ENCODE data around the gene OSGEP.
A peak's percentile ranks its signal among the peaks of the same experiment; 100 is the strongest.

Gene OSGEP

DNA sequence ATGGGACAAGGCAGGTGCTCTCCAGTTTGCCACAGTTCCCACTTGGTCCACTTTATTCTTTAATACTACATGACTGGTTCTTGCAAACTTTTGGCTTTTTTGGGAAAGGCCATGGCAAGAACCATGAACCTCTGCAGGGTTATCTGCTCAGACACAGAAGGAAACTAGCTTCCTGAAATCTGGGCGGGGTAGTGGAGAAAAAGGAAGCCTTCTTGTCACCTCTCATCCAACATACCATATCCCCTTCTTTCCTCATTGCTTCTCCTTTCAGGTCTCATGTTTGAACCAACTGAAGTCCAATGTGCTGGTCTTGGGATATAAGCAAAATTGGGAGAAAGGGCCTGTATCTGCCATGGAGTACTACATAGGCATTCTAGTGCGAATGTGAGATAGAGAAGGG, 13.2 kb downstream of the OSGEP start:
- TF ChIP-seq POLR2A (IDR thresholded peaks at IDR 0.05; ENCODE audit: extremely low read depth, insufficient read length) = no peak
- no peak for TF ChIP-seq MAX (IDR thresholded peaks at IDR 0.05; ENCODE audit: low read depth, low read length)
- TF ChIP-seq, protein P1, sequence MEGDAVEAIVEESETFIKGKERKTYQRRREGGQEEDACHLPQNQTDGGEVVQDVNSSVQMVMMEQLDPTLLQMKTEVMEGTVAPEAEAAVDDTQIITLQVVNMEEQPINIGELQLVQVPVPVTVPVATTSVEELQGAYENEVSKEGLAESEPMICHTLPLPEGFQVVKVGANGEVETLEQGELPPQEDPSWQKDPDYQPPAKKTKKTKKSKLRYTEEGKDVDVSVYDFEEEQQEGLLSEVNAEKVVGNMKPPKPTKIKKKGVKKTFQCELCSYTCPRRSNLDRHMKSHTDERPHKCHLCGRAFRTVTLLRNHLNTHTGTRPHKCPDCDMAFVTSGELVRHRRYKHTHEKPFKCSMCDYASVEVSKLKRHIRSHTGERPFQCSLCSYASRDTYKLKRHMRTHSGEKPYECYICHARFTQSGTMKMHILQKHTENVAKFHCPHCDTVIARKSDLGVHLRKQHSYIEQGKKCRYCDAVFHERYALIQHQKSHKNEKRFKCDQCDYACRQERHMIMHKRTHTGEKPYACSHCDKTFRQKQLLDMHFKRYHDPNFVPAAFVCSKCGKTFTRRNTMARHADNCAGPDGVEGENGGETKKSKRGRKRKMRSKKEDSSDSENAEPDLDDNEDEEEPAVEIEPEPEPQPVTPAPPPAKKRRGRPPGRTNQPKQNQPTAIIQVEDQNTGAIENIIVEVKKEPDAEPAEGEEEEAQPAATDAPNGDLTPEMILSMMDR (IDR thresholded peaks at IDR 0.05; ENCODE audit: low read depth, low read length) = no peak
- TF ChIP-seq MYC (IDR thresholded peaks at IDR 0.05; ENCODE audit: low read depth, low read length) = no peak
- no peak overlapping the region for H3K4me3 ChIP-seq (ENCODE audit: low read depth, low read length)
- DNase-seq (ENCODE audit: low read depth) = no peak

DNA sequence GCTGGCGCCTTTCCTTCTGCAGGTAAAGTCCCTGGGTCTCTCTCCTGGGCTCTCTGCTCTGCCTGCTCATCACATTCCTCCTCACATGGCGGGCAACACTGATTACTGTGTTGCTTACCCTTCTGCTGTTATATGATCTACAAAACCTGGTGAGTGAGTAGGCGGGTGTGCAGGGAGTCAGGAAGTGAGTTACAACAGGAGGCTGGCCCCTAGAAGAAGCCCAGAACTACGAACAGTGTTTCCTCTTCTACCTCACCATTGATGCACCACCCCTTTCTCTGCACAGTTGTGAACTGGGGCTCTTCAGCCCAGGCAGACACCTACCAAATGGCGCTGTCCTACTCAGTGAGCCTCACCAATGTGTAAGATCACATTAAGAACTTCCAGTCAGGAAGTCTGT, 13.7 kb downstream of the OSGEP start:
- TF ChIP-seq MYC (IDR thresholded peaks at IDR 0.05; ENCODE audit: low read depth, low read length) (no peak), MAX (IDR thresholded peaks at IDR 0.05; ENCODE audit: low read depth, low read length) (no peak), POLR2A (IDR thresholded peaks at IDR 0.05; ENCODE audit: extremely low read depth, insufficient read length) (no peak)
- TF ChIP-seq, protein P1 (IDR thresholded peaks at IDR 0.05; ENCODE audit: low read depth, low read length) = no peak
- DNase-seq (ENCODE audit: low read depth) = peak; percentile 39
- H3K4me3 ChIP-seq (ENCODE audit: low read depth, low read length) = no peak overlapping the region

DNA sequence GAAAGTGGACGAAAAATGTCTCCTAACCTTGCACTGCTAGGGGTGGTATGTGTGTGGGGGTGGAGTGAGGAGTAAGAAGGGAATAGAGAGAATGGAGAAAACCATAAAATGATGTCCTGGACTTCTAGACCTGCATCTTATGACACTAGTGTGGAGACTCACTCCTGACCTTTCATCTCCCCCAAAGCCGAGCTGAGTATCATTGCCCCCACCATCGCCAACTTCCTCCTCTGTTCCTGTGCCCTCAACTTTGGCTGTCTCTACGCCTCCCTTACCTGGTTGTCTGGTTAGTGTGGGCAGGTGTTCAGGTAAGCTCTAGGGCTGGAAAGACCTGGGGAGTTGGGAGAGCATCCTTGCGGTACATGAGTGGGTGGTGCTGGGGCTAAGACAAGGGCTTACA, 14.1 kb downstream of the OSGEP start:
- DNase-seq (ENCODE audit: low read depth) = no peak
- H3K4me3 ChIP-seq (ENCODE audit: low read depth, low read length) = no peak overlapping the region
- no peak for TF ChIP-seq MAX (IDR thresholded peaks at IDR 0.05; ENCODE audit: low read depth, low read length)
- no peak for TF ChIP-seq POLR2A (IDR thresholded peaks at IDR 0.05; ENCODE audit: extremely low read depth, insufficient read length)
- no peak for TF ChIP-seq MYC (IDR thresholded peaks at IDR 0.05; ENCODE audit: low read depth, low read length)
- TF ChIP-seq, protein P1 (IDR thresholded peaks at IDR 0.05; ENCODE audit: low read depth, low read length) = no peak

DNA sequence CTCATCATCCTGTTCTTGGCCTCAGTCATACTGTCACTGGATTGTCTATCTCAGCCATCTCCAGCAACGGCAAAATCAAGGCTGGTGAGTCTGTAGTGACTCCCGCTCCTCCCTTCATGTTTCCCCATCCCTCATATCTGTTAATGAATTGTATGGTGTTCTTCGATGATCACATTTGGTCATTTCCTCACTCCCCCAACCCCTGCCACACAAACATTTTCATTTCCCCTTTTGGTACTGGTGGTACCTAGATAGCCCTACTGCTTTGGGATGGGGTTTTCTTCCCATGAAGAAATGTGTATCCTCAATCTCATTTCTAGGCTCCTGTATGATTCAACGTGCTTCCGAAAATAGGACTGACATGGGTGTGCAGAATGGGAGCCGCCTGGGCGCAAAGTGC, 15.9 kb downstream of the OSGEP start:
- peak; percentile 44 for DNase-seq (ENCODE audit: low read depth)
- no peak overlapping the region for H3K4me3 ChIP-seq (ENCODE audit: low read depth, low read length)
- TF ChIP-seq MAX (IDR thresholded peaks at IDR 0.05; ENCODE audit: low read depth, low read length) = no peak
- TF ChIP-seq, protein P1 (IDR thresholded peaks at IDR 0.05; ENCODE audit: low read depth, low read length) = no peak
- no peak for TF ChIP-seq MYC (IDR thresholded peaks at IDR 0.05; ENCODE audit: low read depth, low read length)
- no peak for TF ChIP-seq POLR2A (IDR thresholded peaks at IDR 0.05; ENCODE audit: extremely low read depth, insufficient read length)

GRCh38 chr14:20436363-20436755, 18.3 kb downstream of the OSGEP start:
- no peak overlapping the region for H3K4me3 ChIP-seq (ENCODE audit: low read depth, low read length)
- TF ChIP-seq POLR2A (IDR thresholded peaks at IDR 0.05; ENCODE audit: extremely low read depth, insufficient read length) = no peak
- TF ChIP-seq MYC (IDR thresholded peaks at IDR 0.05; ENCODE audit: low read depth, low read length) = no peak
- no peak for DNase-seq (ENCODE audit: low read depth)

GRCh38 chr14:20435582-20436362, 18.8 kb downstream of the OSGEP start, which contains the start of gene KLHL33:
TSS of gene KLHL33 (minus strand) at chr14:20436166. CDS start at chr14:20435811, 355 bp downstream.
- no peak within 1 kb of the TSS for H3K4me3 ChIP-seq (ENCODE audit: low read depth, low read length)
- no peak for DNase-seq (ENCODE audit: low read depth)
- TF ChIP-seq POLR2A (IDR thresholded peaks at IDR 0.05; ENCODE audit: extremely low read depth, insufficient read length) (no peak), MYC (IDR thresholded peaks at IDR 0.05; ENCODE audit: low read depth, low read length) (no peak), MAX (IDR thresholded peaks at IDR 0.05; ENCODE audit: low read depth, low read length) (no peak)
- TF ChIP-seq, protein P1 (IDR thresholded peaks at IDR 0.05; ENCODE audit: low read depth, low read length) = no peak

Data from NB4 (cell line).